ENCODE data around the gene FHOD1. TPM values are rescaled to one million over a fixed set of nuclear protein-coding genes. Genes with fewer than 3 reads are reported as not detected.

FHOD1 gene
- polyA plus RNA-seq, 3 donors: 5.1 to 152 (median 5.5) TPM

- no peaks in the 10 kb centered on the region for H3K9me3 ChIP-seq (replicated peaks in 1 of 2; ENCODE audit: control insufficient read depth in 1 of 2, insufficient read depth in 1 of 2, low read length in 2 of 2)
- peak overlapping the region; percentile 47 to 72 (median 47) for H3K4me3 ChIP-seq (replicated peaks in 1 of 3; ENCODE audit: low read depth in 2 of 3, low read length in 3 of 3)
- peaks cover 12 to 20% of the 10 kb centered on the region in 2 donors for H3K4me1 ChIP-seq (ENCODE audit: control insufficient read depth in 1 of 2, insufficient read depth in 2 of 2, low read length in 2 of 2)
- Mint-ChIP-seq H3K27ac (no peak overlapping the region), H3K27me3 (ENCODE audit: low read depth in 3 of 3) (peaks cover 0 to 1% (median 0%) of the 10 kb centered on the region in 3 donors), H3K4me1 (peaks cover 14% of the 10 kb centered on the region), H3K36me3 (peaks cover 13 to 14% of the 10 kb centered on the region in 2 donors), H3K9me3 (no peaks in the 10 kb centered on the region), H3K4me3 (peak overlapping the region; percentile 75 to 86)
- TF ChIP-seq CTCF (IDR thresholded peaks at IDR 0.05): no peak
- H4K20me1 ChIP-seq (ENCODE audit: insufficient read depth, low read length): no peaks in the 10 kb centered on the region
- intact Hi-C loops (cut with micrococcal nuclease): loop anchor here in 1 of 2 donors (5.0 kb wide), 1 partner anchor 118 kb away; no protein-coding TSS in a partner anchor
- H3K4me2 ChIP-seq (replicated peaks; ENCODE audit: extremely low read depth, low read length, poor library complexity, severe bottlenecking): peak overlapping the region; percentile 74
- H2AFZ ChIP-seq (ENCODE audit: insufficient read depth, low read depth, low read length, poor library complexity, severe bottlenecking): peak overlapping the region; percentile 92
- peak; percentile 15 to 38 (median 29) for DNase-seq
- WGBS (ENCODE audit: insufficient coverage): 0% methylated on average over 41 of the region's 42 CpGs
- H3K9ac ChIP-seq (ENCODE audit: insufficient read depth, low read length, poor library complexity, severe bottlenecking): peak overlapping the region; percentile 77
- no peaks in the 10 kb centered on the region for H3K27me3 ChIP-seq (ENCODE audit: control insufficient read depth in 2 of 2, insufficient read depth in 2 of 2, low read length in 2 of 2)
- no peaks in the 10 kb centered on the region for H3K36me3 ChIP-seq (replicated peaks in 1 of 2; ENCODE audit: control insufficient read depth in 1 of 2, insufficient read depth in 2 of 2, low read length in 2 of 2)
- no peak overlapping the region for H3K27ac ChIP-seq (ENCODE audit: low read depth in 1 of 2, low read length in 2 of 2)
- H3K79me2 ChIP-seq (ENCODE audit: insufficient read depth, low read length): peaks cover 4% of the 10 kb centered on the region
Measured at GRCh38 chr16:67278773-67279295, 31.6 kb upstream of the FHOD1 start.

- no peak overlapping the region for H3K27ac Mint-ChIP-seq
- no peak for DNase-seq
- 82% methylated on average over 9 of the region's 13 CpGs for WGBS (ENCODE audit: insufficient coverage)
Measured at GRCh38 chr16:67277999-67278772, 30.9 kb upstream of the FHOD1 start.

More at GRCh38 chr16:67277999-67278772, 30.9 kb upstream of the FHOD1 start:
- peak overlapping the region; percentile 75 to 86 for H3K4me3 Mint-ChIP-seq
- no peak for TF ChIP-seq CTCF (IDR thresholded peaks at IDR 0.05)
- H3K4me3 ChIP-seq (replicated peaks in 1 of 3; ENCODE audit: low read depth in 2 of 3, low read length in 3 of 3): peak overlapping the region; percentile 47 to 72 (median 47)
- intact Hi-C loops (cut with micrococcal nuclease): loop anchor here in 1 of 2 donors (5.0 kb wide), 1 partner anchor 119 kb away; no protein-coding TSS in a partner anchor
- H4K20me1 ChIP-seq (ENCODE audit: insufficient read depth, low read length): no peaks in the 10 kb centered on the region
- no peaks in the 10 kb centered on the region for H3K36me3 ChIP-seq (replicated peaks in 1 of 2; ENCODE audit: control insufficient read depth in 1 of 2, insufficient read depth in 2 of 2, low read length in 2 of 2)
- peak overlapping the region; percentile 74 for H3K4me2 ChIP-seq (replicated peaks; ENCODE audit: extremely low read depth, low read length, poor library complexity, severe bottlenecking)
- peaks cover 14% of the 10 kb centered on the region for H3K4me1 Mint-ChIP-seq
- no peaks in the 10 kb centered on the region for H3K9me3 ChIP-seq (replicated peaks in 1 of 2; ENCODE audit: control insufficient read depth in 1 of 2, insufficient read depth in 1 of 2, low read length in 2 of 2)
- H3K36me3 Mint-ChIP-seq: peaks cover 14 to 16% of the 10 kb centered on the region in 2 donors
- H3K9ac ChIP-seq (ENCODE audit: insufficient read depth, low read length, poor library complexity, severe bottlenecking): peak overlapping the region; percentile 77
- H3K27ac ChIP-seq (ENCODE audit: low read depth in 1 of 2, low read length in 2 of 2): no peak overlapping the region
- H3K4me1 ChIP-seq (ENCODE audit: control insufficient read depth in 1 of 2, insufficient read depth in 2 of 2, low read length in 2 of 2): peaks cover 12 to 20% of the 10 kb centered on the region in 2 donors
- no peaks in the 10 kb centered on the region for H3K9me3 Mint-ChIP-seq
- H3K79me2 ChIP-seq (ENCODE audit: insufficient read depth, low read length): peaks cover 4% of the 10 kb centered on the region
- H3K27me3 Mint-ChIP-seq (ENCODE audit: low read depth in 3 of 3): peaks cover 0 to 1% (median 0%) of the 10 kb centered on the region in 3 donors
- peak overlapping the region; percentile 92 for H2AFZ ChIP-seq (ENCODE audit: insufficient read depth, low read depth, low read length, poor library complexity, severe bottlenecking)
- H3K27me3 ChIP-seq (ENCODE audit: control insufficient read depth in 2 of 2, insufficient read depth in 2 of 2, low read length in 2 of 2): no peaks in the 10 kb centered on the region

Measured in CD14-positive monocyte (primary cell).